Skeletal muscle tissue (tissue), 4 donors: ENCODE data around the gene ZMYM2. TPM values are rescaled to one million over a fixed set of nuclear protein-coding genes. Genes with fewer than 3 reads are reported as not detected.

ENCODE experiments used
- H3K27ac ChIP-seq: one replicate; pipeline ENCODE4 v1.7.0; 2013; ENCODE audit warnings: mild to moderate bottlenecking, low read depth, low read length, inconsistent platforms
- H3K27me3 ChIP-seq, 3 donors: one replicate each; pipeline ENCODE4 v1.7.0; 2013; ENCODE audit warnings: low read length in 3 of 3; ENCODE audit not compliant: control insufficient read depth in 3 of 3, insufficient read depth in 3 of 3
- H3K36me3 ChIP-seq, 3 donors: one replicate each; pipeline ENCODE4 v1.7.0; 2013; ENCODE audit warnings: low read length in 3 of 3; ENCODE audit not compliant: control insufficient read depth in 3 of 3, insufficient read depth in 3 of 3
- H3K4me1 ChIP-seq, 3 donors: one replicate each; pipeline ENCODE4 v1.7.0; 2013; ENCODE audit warnings: low read length in 3 of 3, mild to moderate bottlenecking in 3 of 3; ENCODE audit not compliant: control insufficient read depth in 3 of 3, insufficient read depth in 3 of 3
- H3K4me3 ChIP-seq, 3 donors: one replicate each; pipeline ENCODE4 v1.7.0; 2013; ENCODE audit warnings: low read length in 3 of 3
- H3K9ac ChIP-seq, 3 donors: one replicate each; pipeline ENCODE4 v1.7.0; 2013; ENCODE audit warnings: low read length in 3 of 3, mild to moderate bottlenecking in 3 of 3, moderate library complexity in 2 of 3, low read depth in 1 of 3
- H3K9me3 ChIP-seq, 3 donors: one replicate each; pipeline ENCODE4 v1.7.0; 2013; ENCODE audit warnings: low read length in 3 of 3; ENCODE audit not compliant: control insufficient read depth in 3 of 3
- total RNA-seq: library from RNA; depleted of rRNA; stranded (reverse); fragments of >200 nt; gene quantifications from one replicate; pipeline ENCODE4 v1.2.3, GENCODE V29; 2014
- donor health status: Osteomylitis.

Gene ZMYM2
- total RNA-seq, 1 donor from 2014 or later, result 61.6 TPM

- H3K9ac ChIP-seq, result no peak overlapping the region
- H3K9me3 ChIP-seq, result no peaks in the 10 kb centered on the region
- H3K27ac ChIP-seq, result no peak overlapping the region
- no peak overlapping the region for H3K4me3 ChIP-seq
- no peaks in the 10 kb centered on the region for H3K4me1 ChIP-seq
- peaks cover 3 to 20% (median 14%) of the 10 kb centered on the region in 3 donors for H3K36me3 ChIP-seq
- no peaks in the 10 kb centered on the region for H3K27me3 ChIP-seq
Measured at GRCh38 chr13:20054586-20054985, 96.1 kb downstream of the ZMYM2 start.

- H3K36me3 ChIP-seq, result peaks cover 11 to 40% (median 33%) of the 10 kb centered on the region in 3 donors
- no peak overlapping the region for H3K27ac ChIP-seq
Measured at GRCh38 chr13:20057214-20057613, 98.7 kb downstream of the ZMYM2 start.

GRCh38 chr13:20057963-20058362, 99.4 kb downstream of the ZMYM2 start:
- Histone ChIP-seq H3K27me3 (no peaks in the 10 kb centered on the region), H3K4me3 (no peak overlapping the region), H3K9me3 (no peaks in the 10 kb centered on the region), H3K27ac (no peak overlapping the region), H3K4me1 (no peaks in the 10 kb centered on the region), H3K9ac (no peak overlapping the region), H3K36me3 (peaks cover 13 to 46% (median 36%) of the 10 kb centered on the region in 3 donors)

More at GRCh38 chr13:20057214-20057613, 98.7 kb downstream of the ZMYM2 start:
- Histone ChIP-seq H3K9ac (no peak overlapping the region), H3K4me1 (no peaks in the 10 kb centered on the region), H3K4me3 (no peak overlapping the region), H3K9me3 (no peaks in the 10 kb centered on the region), H3K27me3 (no peaks in the 10 kb centered on the region)

- Histone ChIP-seq H3K27ac (no peak overlapping the region), H3K9ac (no peak overlapping the region), H3K9me3 (no peaks in the 10 kb centered on the region), H3K4me1 (no peaks in the 10 kb centered on the region), H3K36me3 (peaks cover 13 to 46% (median 36%) of the 10 kb centered on the region in 3 donors), H3K27me3 (no peaks in the 10 kb centered on the region), H3K4me3 (no peak overlapping the region)
Measured at GRCh38 chr13:20058476-20058875, 99.9 kb downstream of the ZMYM2 start.

GRCh38 chr13:20064128-20064527, 105.6 kb downstream of the ZMYM2 start:
- H3K36me3 ChIP-seq, result peaks cover 18 to 58% (median 53%) of the 10 kb centered on the region in 3 donors

GRCh38 chr13:20065516-20065915, 107.0 kb downstream of the ZMYM2 start:
- Histone ChIP-seq H3K27ac (no peak overlapping the region), H3K4me1 (no peaks in the 10 kb centered on the region), H3K27me3 (no peaks in the 10 kb centered on the region), H3K9ac (no peak overlapping the region), H3K36me3 (peaks cover 10 to 49% (median 43%) of the 10 kb centered on the region in 3 donors), H3K4me3 (no peak overlapping the region), H3K9me3 (no peaks in the 10 kb centered on the region)

More at GRCh38 chr13:20064128-20064527, 105.6 kb downstream of the ZMYM2 start:
- Histone ChIP-seq H3K4me3 (no peak overlapping the region), H3K27me3 (no peaks in the 10 kb centered on the region), H3K9ac (no peak overlapping the region), H3K4me1 (no peaks in the 10 kb centered on the region), H3K9me3 (no peaks in the 10 kb centered on the region), H3K27ac (no peak overlapping the region)

- Histone ChIP-seq H3K9me3 (no peaks in the 10 kb centered on the region), H3K36me3 (peaks cover 13 to 36% (median 26%) of the 10 kb centered on the region in 3 donors)
Measured at GRCh38 chr13:20069956-20070355, 111.4 kb downstream of the ZMYM2 start.

GRCh38 chr13:20073775-20074174, 115.2 kb downstream of the ZMYM2 start:
- H3K27me3 ChIP-seq, result no peaks in the 10 kb centered on the region
- H3K4me1 ChIP-seq, result no peaks in the 10 kb centered on the region
- no peak overlapping the region for H3K27ac ChIP-seq
- H3K9ac ChIP-seq, result no peak overlapping the region
- H3K4me3 ChIP-seq, result no peak overlapping the region
- peaks cover 0 to 13% (median 8%) of the 10 kb centered on the region in 3 donors for H3K36me3 ChIP-seq
- no peaks in the 10 kb centered on the region for H3K9me3 ChIP-seq

More at GRCh38 chr13:20069956-20070355, 111.4 kb downstream of the ZMYM2 start:
- no peak overlapping the region for H3K4me3 ChIP-seq
- H3K27ac ChIP-seq, result no peak overlapping the region
- no peaks in the 10 kb centered on the region for H3K27me3 ChIP-seq
- no peak overlapping the region for H3K9ac ChIP-seq
- no peaks in the 10 kb centered on the region for H3K4me1 ChIP-seq

- Histone ChIP-seq H3K36me3 (peaks cover 0 to 11% (median 8%) of the 10 kb centered on the region in 3 donors), H3K9ac (no peak overlapping the region), H3K27me3 (no peaks in the 10 kb centered on the region), H3K4me1 (no peaks in the 10 kb centered on the region), H3K27ac (no peak overlapping the region), H3K9me3 (no peaks in the 10 kb centered on the region), H3K4me3 (no peak overlapping the region)
Measured at GRCh38 chr13:20074966-20075365, 116.4 kb downstream of the ZMYM2 start.

GRCh38 chr13:20077086-20077485, 118.6 kb downstream of the ZMYM2 start:
- H3K36me3 ChIP-seq, result peaks cover 0 to 5% (median 0%) of the 10 kb centered on the region in 3 donors
- H3K9ac ChIP-seq, result no peak overlapping the region
- no peaks in the 10 kb centered on the region for H3K9me3 ChIP-seq
- peaks cover 0 to 4% (median 0%) of the 10 kb centered on the region in 3 donors for H3K4me1 ChIP-seq
- H3K27me3 ChIP-seq, result no peaks in the 10 kb centered on the region
- H3K4me3 ChIP-seq, result no peak overlapping the region
- H3K27ac ChIP-seq, result no peak overlapping the region
